ENCODE results near the gene SUCLG1. TPM values are rescaled to one million over a fixed set of nuclear protein-coding genes. Genes with fewer than 3 reads are reported as not detected.

SUCLG1 gene
- total and polyA plus RNA-seq, 2 of the 8 experiments (the other 6 are each of a cell fraction or from before 2014, with no cell fraction given) = 19.9 to 40.0 TPM

DNA sequence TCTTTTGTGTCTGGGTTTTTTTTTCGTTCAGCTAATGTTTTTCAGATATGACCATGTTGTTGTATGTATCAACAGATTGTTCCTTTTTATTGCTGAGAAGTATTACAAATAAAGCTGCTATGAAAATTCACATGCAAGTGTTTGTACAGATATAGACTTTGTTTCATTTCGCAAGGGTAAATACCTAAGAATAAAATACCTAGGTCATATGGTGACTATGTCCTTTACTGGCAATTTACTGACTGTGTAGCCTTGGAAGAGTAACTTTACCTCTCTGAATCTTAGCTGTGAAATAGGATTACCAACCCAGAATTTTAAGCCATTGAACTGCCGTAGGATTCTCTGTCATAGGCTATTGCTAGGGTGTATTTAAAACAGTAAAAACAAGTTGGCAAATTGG lies 38.2 kb upstream of the SUCLG1 start:
- no peak overlapping the region for H2BK20ac ChIP-seq (ENCODE audit: low read length)
- no peaks in the 10 kb centered on the region for H3K9me3 ChIP-seq (ENCODE audit: insufficient read depth in 2 of 2, low read depth in 1 of 2, low read length in 1 of 2)
- H3K27ac ChIP-seq (ENCODE audit: low read depth, low read length) = no peak overlapping the region
- no peak overlapping the region for H4K8ac ChIP-seq (ENCODE audit: extremely low read depth, insufficient read depth, low read length)
- no peak overlapping the region for H3K4me3 ChIP-seq (ENCODE audit: extremely low read depth in 1 of 4, insufficient read depth in 2 of 4, low read depth in 3 of 4, low read length in 4 of 4)
- H3K79me1 ChIP-seq (ENCODE audit: low read depth, low read length) = no peaks in the 10 kb centered on the region
- no peak overlapping the region for H4K5ac ChIP-seq (ENCODE audit: insufficient read length, low read depth, low read length)
- no peak overlapping the region for H2BK15ac ChIP-seq (ENCODE audit: low read length)
- H3K4me1 ChIP-seq (replicated peaks in 1 of 4; ENCODE audit: control insufficient read depth in 3 of 4, insufficient read depth in 4 of 4, low read length in 3 of 4) = no peaks in the 10 kb centered on the region
- H2BK12ac ChIP-seq (ENCODE audit: low read depth, low read length) = no peak overlapping the region
- H3K79me2 ChIP-seq (ENCODE audit: control insufficient read depth in 1 of 2, insufficient read depth in 2 of 2, low read length in 2 of 2) = no peaks in the 10 kb centered on the region
- H3K4me2 ChIP-seq (ENCODE audit: insufficient read depth in 1 of 2, low read depth in 2 of 2, low read length in 2 of 2) = no peak overlapping the region
- no peak overlapping the region for H2AK5ac ChIP-seq (ENCODE audit: low read depth, low read length)
- no peaks in the 10 kb centered on the region for H3K36me3 ChIP-seq (ENCODE audit: control insufficient read depth in 2 of 4, insufficient read depth in 4 of 4, low read length in 3 of 4)
- TF ChIP-seq ASH2L (IDR thresholded peaks at IDR 0.05; ENCODE audit: low read length) (no peak), EGR1 (IDR thresholded peaks at IDR 0.05; ENCODE audit: borderline replicate concordance, low read depth, low read length) (no peak), JUND (IDR thresholded peaks at IDR 0.05; ENCODE audit: low read length) (no peak), SP2 (IDR thresholded peaks at IDR 0.05; ENCODE audit: low read length) (no peak), SIRT6 (IDR thresholded peaks at IDR 0.05; ENCODE audit: low read length) (no peak), SAP30 (IDR thresholded peaks at IDR 0.05; ENCODE audit: insufficient read depth, insufficient replicate concordance, low read length) (no peak), TBP (IDR thresholded peaks at IDR 0.05; ENCODE audit: low read depth, low read length) (no peak), EZH2 (IDR thresholded peaks at IDR 0.05; ENCODE audit: low read depth, low read length, severe bottlenecking) (no peak), TAF1 (IDR thresholded peaks at IDR 0.05; ENCODE audit: low read depth, low read length) (no peak)
- TF ChIP-seq, protein P1, sequence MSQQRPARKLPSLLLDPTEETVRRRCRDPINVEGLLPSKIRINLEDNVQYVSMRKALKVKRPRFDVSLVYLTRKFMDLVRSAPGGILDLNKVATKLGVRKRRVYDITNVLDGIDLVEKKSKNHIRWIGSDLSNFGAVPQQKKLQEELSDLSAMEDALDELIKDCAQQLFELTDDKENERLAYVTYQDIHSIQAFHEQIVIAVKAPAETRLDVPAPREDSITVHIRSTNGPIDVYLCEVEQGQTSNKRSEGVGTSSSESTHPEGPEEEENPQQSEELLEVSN (IDR thresholded peaks at IDR 0.05) = no peak
- no peak for FAIRE-seq
- ChIA-PET CTCF (ENCODE audit: partially characterized antibody) (interaction anchor here (1.0 to 2.0 kb wide), 7 partner anchors 131 to 429 kb away, joined by 3 to 7 read pairs (median 4); no protein-coding TSS in a partner anchor), POLR2A (ENCODE audit: partially characterized antibody) (no interaction called here)
- no peak overlapping the region for H4K91ac ChIP-seq (replicated peaks; ENCODE audit: insufficient read length, low read length)
- no peak overlapping the region for H2AFZ ChIP-seq (ENCODE audit: low read length)
- WGBS, 2 experiments (ENCODE audit: extremely low coverage in 1 of 2, insufficient coverage in 1 of 2, insufficient read length in 1 of 2, insufficient replicate concordance in 2 of 2, low coverage in 1 of 2, low lambda C conversion rate in 2 of 2, missing lambda C conversion rate in 1 of 2) = 88% methylated on average over 3 of the region's 3 CpGs; no CpG with 5 or more reads in 1 of the 2 experiments
- H2BK5ac ChIP-seq (ENCODE audit: low read depth, low read length) = no peak overlapping the region
- H4K20me1 ChIP-seq (replicated peaks in 1 of 2; ENCODE audit: control insufficient read depth in 1 of 2, insufficient read depth in 2 of 2, low read length in 2 of 2) = no peaks in the 10 kb centered on the region
- H3K4ac ChIP-seq (replicated peaks; ENCODE audit: insufficient read length, low read depth, low read length) = no peak overlapping the region
- no peak overlapping the region for H3K18ac ChIP-seq (ENCODE audit: extremely low read depth, low read length)
- H3K9ac ChIP-seq (replicated peaks in 1 of 4; ENCODE audit: extremely low read depth in 1 of 4, low read depth in 3 of 4, low read length in 3 of 4) = no peak overlapping the region
- H3K27me3 ChIP-seq (replicated peaks in 1 of 4; ENCODE audit: control insufficient read depth in 3 of 4, extremely low read depth in 1 of 4, insufficient read depth in 3 of 4, low read length in 3 of 4) = no peaks in the 10 kb centered on the region
- DNase-seq (ENCODE audit: low read depth in 1 of 2, low spot score in 2 of 2) = no peak
- H3K56ac ChIP-seq (replicated peaks; ENCODE audit: insufficient read length, low read depth, low read length) = no peak overlapping the region
- H3K23me2 ChIP-seq (ENCODE audit: low read depth, low read length) = no peaks in the 10 kb centered on the region
- no peak overlapping the region for H3K14ac ChIP-seq (ENCODE audit: insufficient read length)
- no peak overlapping the region for H2BK120ac ChIP-seq (replicated peaks; ENCODE audit: low read depth, low read length)
- no peak overlapping the region for H3K23ac ChIP-seq (ENCODE audit: insufficient read length)

Measured in H1 (cell line).